MCF 10A (cell line): ENCODE measurements around the gene NMRK2. TPM values are rescaled to one million over a fixed set of nuclear protein-coding genes. Genes with fewer than 3 reads are reported as not detected.

ENCODE experiments used
- BruUV-seq: library from RNA; stranded (reverse); fragments of 400-500 nt; replicated peaks from 2 replicates; lab custom pipeline; 2021; lab: Mats Ljungman, UMichigan
- CTCF ChIA-PET: fragments of 300-600 bp; sonication (Branson Sonifier 250); formaldehyde crosslinking; extraction: SDS; loops from one replicate; lab custom pipeline; 2021; ENCODE audit warnings: antibody characterized with exemption, inconsistent platforms; lab: Yijun Ruan, JAX
- POLR2A ChIA-PET: fragments of 300-600, 350-650 bp; sonication (Branson Sonifier 250); formaldehyde crosslinking; extraction: SDS; loops from one replicate; lab custom pipeline; 2020; ENCODE audit warnings: antibody characterized with exemption, inconsistent platforms; lab: Yijun Ruan, JAX
- DNase-seq: peaks from one replicate; pipeline ENCODE4 v3.0.0-alpha.2; 2018; ENCODE audit not compliant: unreplicated experiment
- H3K27ac Mint-ChIP-seq: one replicate; pipeline ENCODE4 v1.8.0; 2022; ENCODE audit warnings: mild to moderate bottlenecking, low read depth, mixed read lengths; ENCODE audit not compliant: unreplicated experiment
- H3K27me3 Mint-ChIP-seq: one replicate; pipeline ENCODE4 v1.8.0; 2022; ENCODE audit warnings: mixed read lengths; ENCODE audit not compliant: insufficient read depth, unreplicated experiment
- H3K36me3 Mint-ChIP-seq: one replicate; pipeline ENCODE4 v1.8.0; 2022; ENCODE audit warnings: mild to moderate bottlenecking, moderate library complexity, mixed read lengths; ENCODE audit not compliant: insufficient read depth, unreplicated experiment
- H3K4me1 Mint-ChIP-seq: one replicate; pipeline ENCODE4 v1.8.0; 2022; ENCODE audit warnings: mixed read lengths; ENCODE audit not compliant: insufficient read depth, unreplicated experiment
- H3K4me3 Mint-ChIP-seq: one replicate; pipeline ENCODE4 v1.8.0; 2022; ENCODE audit warnings: mild to moderate bottlenecking, moderate library complexity, mixed read lengths; ENCODE audit not compliant: unreplicated experiment
- H3K9me3 Mint-ChIP-seq: one replicate; pipeline ENCODE4 v1.8.0; 2022; ENCODE audit warnings: mixed read lengths; ENCODE audit not compliant: unreplicated experiment
- CTCF ChIP-seq: fragments of 200-600 bp; IDR thresholded peaks from one replicate; pipeline ENCODE4 v1.8.0; 2022; ENCODE audit warnings: antibody characterized with exemption, mild to moderate bottlenecking; ENCODE audit not compliant: unreplicated experiment
- intact Hi-C: fragments of 100-400 bp; cut with micrococcal nuclease; formaldehyde crosslinking; loops from 2 replicates; pipeline ENCODE4 v1.14.1; 2022
- total RNA-seq: library from RNA; stranded (reverse); gene quantifications from 2 replicates; pipeline ENCODE4 v1.2.3, GENCODE V29; 2022

Gene NMRK2
- total RNA-seq, 1 experiment from 2014 or later, result not detected

GRCh38 chr19:3902317-3902973, 30.4 kb upstream of the NMRK2 start:
- Mint-ChIP-seq H3K4me1 (no peaks in the 10 kb centered on the region), H3K4me3 (no peak overlapping the region), H3K9me3 (no peaks in the 10 kb centered on the region), H3K27ac (no peak overlapping the region), H3K27me3 (peaks cover 6% of the 10 kb centered on the region), H3K36me3 (peaks cover 4% of the 10 kb centered on the region)
- DNase-seq, result no peak
- TF ChIP-seq CTCF, result no peak
- POLR2A ChIA-PET, result no interaction called here
- BruUV-seq, result no TSS peak
- CTCF ChIA-PET, result interaction anchor here (0.6 kb wide), 1 partner anchor 1531 kb away, joined by 4 read pairs; no protein-coding TSS in a partner anchor
- intact Hi-C loops, result no loop called here

- Mint-ChIP-seq H3K4me1 (no peaks in the 10 kb centered on the region), H3K27me3 (peaks cover 15% of the 10 kb centered on the region), H3K9me3 (no peaks in the 10 kb centered on the region), H3K4me3 (no peak overlapping the region), H3K36me3 (peaks cover 5% of the 10 kb centered on the region), H3K27ac (no peak overlapping the region)
- DNase-seq, result no peak
- no TSS peak for BruUV-seq
- no peak for TF ChIP-seq CTCF
- POLR2A ChIA-PET, result interaction anchor here (0.6 kb wide), 1 partner anchor 68 kb away, joined by 3 read pairs; no protein-coding TSS in a partner anchor
- CTCF ChIA-PET, result no interaction called here
- intact Hi-C loops, result no loop called here
Observed at GRCh38 chr19:3904233-3904632, 28.6 kb upstream of the NMRK2 start.

DNA sequence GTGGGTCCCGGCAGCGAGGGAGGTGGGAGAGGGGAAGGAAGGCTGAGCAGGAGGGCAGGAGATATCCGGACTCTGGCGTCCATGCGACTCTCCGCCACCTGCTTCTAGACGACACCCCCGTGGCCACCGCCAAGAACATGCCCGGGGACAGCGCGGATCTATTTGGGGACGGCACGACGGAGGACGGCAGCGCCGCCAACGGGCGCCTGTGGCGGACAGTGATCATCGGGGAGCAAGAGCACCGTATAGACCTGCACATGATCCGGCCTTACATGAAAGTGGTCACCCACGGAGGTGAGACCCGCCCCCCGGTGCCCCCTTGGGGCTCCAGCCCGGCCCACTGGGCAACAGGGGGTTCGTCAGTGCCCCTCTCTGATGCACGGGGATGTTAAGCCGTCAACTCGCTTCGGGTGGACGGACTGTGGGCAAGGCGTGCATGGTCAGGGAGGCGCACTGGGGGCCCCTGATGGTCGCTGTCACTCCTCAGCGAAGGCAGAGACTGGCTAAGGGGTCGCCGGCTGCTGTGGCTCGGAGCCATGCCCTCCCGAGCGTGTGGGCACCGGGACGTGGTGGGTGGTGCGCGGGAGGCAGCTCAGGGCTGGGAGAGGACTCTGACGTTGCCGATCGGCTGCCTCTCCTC, 25.1 kb upstream of the NMRK2 start:
- ChIA-PET POLR2A (interaction anchor here (0.7 kb wide), 1 partner anchor 49 kb away, joined by 3 read pairs; no protein-coding TSS in a partner anchor), CTCF (no interaction called here)
- H3K27ac Mint-ChIP-seq, result no peak overlapping the region
- no peak overlapping the region for H3K4me3 Mint-ChIP-seq
- no peak for TF ChIP-seq CTCF
- H3K9me3 Mint-ChIP-seq, result no peaks in the 10 kb centered on the region
- H3K4me1 Mint-ChIP-seq, result no peaks in the 10 kb centered on the region
- no TSS peak for BruUV-seq
- DNase-seq, result no peak
- peaks cover 5% of the 10 kb centered on the region for H3K36me3 Mint-ChIP-seq
- intact Hi-C loops, result no loop called here
- H3K27me3 Mint-ChIP-seq, result peaks cover 15% of the 10 kb centered on the region

DNA sequence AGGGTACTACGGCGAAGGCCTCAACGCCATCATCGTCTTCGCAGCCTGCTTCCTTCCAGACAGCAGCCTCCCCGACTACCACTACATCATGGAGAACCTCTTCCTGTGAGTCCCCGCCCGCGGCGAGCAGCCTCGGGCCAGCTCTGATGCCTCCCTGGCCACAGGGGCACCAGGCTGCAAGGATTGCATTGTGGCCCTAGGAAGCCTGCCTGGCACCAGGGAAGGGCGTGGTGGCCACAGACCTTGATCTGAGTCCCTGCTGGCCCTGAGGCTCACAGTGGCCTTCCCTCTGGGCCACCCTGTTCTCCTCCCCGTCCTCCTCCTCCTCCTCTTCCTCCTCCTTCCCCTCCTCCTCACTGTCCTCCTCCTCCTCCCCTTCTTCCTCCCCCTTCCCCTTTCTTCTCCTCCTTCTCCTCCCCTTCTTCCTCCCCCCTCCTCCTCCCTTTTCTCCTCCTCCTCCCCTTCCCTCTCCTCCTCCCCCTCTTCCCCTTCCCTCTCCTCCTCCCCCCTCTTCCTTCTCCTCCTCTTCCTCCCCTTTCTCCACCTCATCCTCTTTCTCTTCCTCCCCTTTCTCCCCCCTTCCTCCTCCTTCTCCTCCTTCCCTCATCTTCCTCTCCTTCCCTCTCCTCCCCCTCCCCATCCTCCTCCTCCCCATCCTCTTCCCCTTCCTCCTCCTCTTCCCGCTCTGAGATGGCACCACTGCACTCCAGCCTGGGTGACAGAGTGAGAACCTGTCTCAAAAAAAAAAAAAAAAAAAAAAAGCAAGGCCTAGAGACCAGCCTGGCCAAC, 24.4 kb upstream of the NMRK2 start:
- no peak for DNase-seq
- no peak for TF ChIP-seq CTCF
- CTCF ChIA-PET, result no interaction called here
- Mint-ChIP-seq H3K4me1 (no peaks in the 10 kb centered on the region), H3K27ac (no peak overlapping the region), H3K27me3 (peaks cover 15% of the 10 kb centered on the region), H3K36me3 (peaks cover 5% of the 10 kb centered on the region), H3K4me3 (no peak overlapping the region), H3K9me3 (no peaks in the 10 kb centered on the region)
- intact Hi-C loops, result no loop called here
- POLR2A ChIA-PET, result no interaction called here
- no TSS peak for BruUV-seq
